Astrocyte (in vitro differentiated cells and primary cell): Measurements from ENCODE around the gene MAPKBP1. TPM values are rescaled to one million over a fixed set of nuclear protein-coding genes. Genes with fewer than 3 reads are reported as not detected.
"Not testable (repeated sequence)": the region's sequence is repeated elsewhere in the genome, so short reads cannot be mapped to it uniquely, and the experiment has no call there.

Experiments used
- DNase-seq: peaks from one replicate; pipeline ENCODE4 v3.0.0-alpha.2; 2010; ENCODE audit warnings: low read depth
- FAIRE-seq: peaks from 2 replicates; lab custom pipeline; 2011; peaks lifted over from hg19 to GRCh38; lab: Jason Lieb, UNC
- H2AFZ ChIP-seq: 2 replicates; pipeline ENCODE4 v1.6.0; 2012; ENCODE audit warnings: low read depth, low read length, inconsistent platforms
- H3K27ac ChIP-seq: 2 replicates; pipeline ENCODE4 v1.5.1; 2011; ENCODE audit warnings: low read depth, low read length, inconsistent platforms
- H3K27me3 ChIP-seq: 2 replicates; pipeline ENCODE4 v1.6.0; 2011; ENCODE audit warnings: low read length, inconsistent platforms; ENCODE audit not compliant: insufficient read depth
- H3K36me3 ChIP-seq: 2 replicates; pipeline ENCODE4 v1.5.1; 2011; ENCODE audit warnings: low read length, inconsistent platforms; ENCODE audit not compliant: insufficient read depth
- H3K4me1 ChIP-seq: 2 replicates; pipeline ENCODE4 v1.5.1; 2011; ENCODE audit warnings: low read length, inconsistent platforms; ENCODE audit not compliant: insufficient read depth
- H3K4me2 ChIP-seq: 2 replicates; pipeline ENCODE4 v1.6.0; 2012; ENCODE audit warnings: low read length, inconsistent platforms
- H3K4me3 ChIP-seq: 2 replicates; pipeline ENCODE4 v1.5.1; 2011; ENCODE audit warnings: low read depth, mild to moderate bottlenecking, low read length, inconsistent platforms; ENCODE audit not compliant: insufficient read depth
- H3K79me2 ChIP-seq: 2 replicates; pipeline ENCODE4 v1.6.0; 2012; ENCODE audit warnings: mild to moderate bottlenecking, low read length, inconsistent platforms; ENCODE audit not compliant: insufficient read depth
- H3K9ac ChIP-seq: 2 replicates; pipeline ENCODE4 v1.6.0; 2012; ENCODE audit warnings: mild to moderate bottlenecking, low read length, inconsistent platforms
- H3K9me3 ChIP-seq: 2 replicates; pipeline ENCODE4 v1.5.1; 2012; ENCODE audit warnings: low read depth, mild to moderate bottlenecking, low read length, inconsistent platforms; ENCODE audit not compliant: insufficient read depth
- H4K20me1 ChIP-seq: 2 replicates; pipeline ENCODE4 v1.6.0; 2012; ENCODE audit warnings: low read length, inconsistent platforms; ENCODE audit not compliant: insufficient read depth
- H3K27ac Mint-ChIP-seq: one replicate; pipeline ENCODE4 v1.8.0; 2021; ENCODE audit warnings: mild to moderate bottlenecking, mixed read lengths; ENCODE audit not compliant: unreplicated experiment
- H3K27me3 Mint-ChIP-seq: one replicate; pipeline ENCODE4 v1.8.0; 2021; ENCODE audit warnings: low read depth, mixed read lengths; ENCODE audit not compliant: unreplicated experiment
- H3K36me3 Mint-ChIP-seq: one replicate; pipeline ENCODE4 v1.8.0; 2021; ENCODE audit warnings: low read depth, mixed read lengths; ENCODE audit not compliant: unreplicated experiment
- H3K4me1 Mint-ChIP-seq: one replicate; pipeline ENCODE4 v1.8.0; 2021; ENCODE audit warnings: low read depth, mixed read lengths; ENCODE audit not compliant: unreplicated experiment
- H3K4me3 Mint-ChIP-seq: one replicate; pipeline ENCODE4 v1.8.0; 2021; ENCODE audit warnings: mild to moderate bottlenecking, moderate library complexity, mixed read lengths; ENCODE audit not compliant: unreplicated experiment
- H3K9me3 Mint-ChIP-seq: one replicate; pipeline ENCODE4 v1.8.0; 2021; ENCODE audit warnings: mild to moderate bottlenecking, mixed read lengths; ENCODE audit not compliant: unreplicated experiment
- EZH2 ChIP-seq: IDR thresholded peaks from 2 replicates; pipeline ENCODE4 v1.6.1; 2012; ENCODE audit warnings: mild to moderate bottlenecking, low read length, inconsistent platforms; ENCODE audit not compliant: insufficient read depth
- total RNA-seq: library from RNA; stranded (reverse); gene quantifications from 2 replicates; pipeline ENCODE4 v1.2.1, GENCODE V29; 2021
- TF ChIP-seq, protein P1 (sequence below): IDR thresholded peaks from 2 replicates; pipeline ENCODE4 v1.5.1; 2011; ENCODE audit warnings: low read depth, mild to moderate bottlenecking, inconsistent platforms, low read length, moderate library complexity; ENCODE audit not compliant: insufficient read depth

MAPKBP1 gene
- total RNA-seq, 1 donor from 2014 or later = 30.8 TPM

DNA sequence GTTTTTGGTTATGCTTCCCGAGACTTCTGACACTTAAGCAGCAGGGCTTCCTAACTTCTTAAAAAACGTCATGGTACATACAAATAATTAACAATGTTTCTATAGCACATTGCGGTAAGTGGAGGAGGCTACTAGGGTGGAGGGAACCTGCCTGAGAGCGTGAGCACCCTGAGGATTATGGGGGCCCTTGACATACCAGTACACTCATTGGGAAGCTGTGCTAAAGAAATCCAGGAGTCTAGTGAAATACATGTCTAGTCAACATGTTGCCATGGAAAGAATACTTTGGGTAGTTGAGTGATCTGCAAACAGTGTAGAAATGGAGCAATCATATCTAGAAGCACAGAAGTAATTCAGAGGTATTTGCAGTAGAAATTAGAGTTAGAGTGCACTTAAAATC is 39.2 kb upstream of the MAPKBP1 start:
- Mint-ChIP-seq H3K36me3 (peaks cover 11% of the 10 kb centered on the region), H3K4me1 (peaks cover 5% of the 10 kb centered on the region), H3K9me3 (no peaks in the 10 kb centered on the region), H3K4me3 (peak overlapping the region; percentile 50), H3K27me3 (no peaks in the 10 kb centered on the region), H3K27ac (no peak overlapping the region)
- Histone ChIP-seq H3K4me2 (no peak overlapping the region), H3K79me2 (peaks cover 3% of the 10 kb centered on the region), H3K9me3 (no peaks in the 10 kb centered on the region), H3K27me3 (no peaks in the 10 kb centered on the region), H4K20me1 (no peaks in the 10 kb centered on the region), H3K27ac (no peak overlapping the region), H3K4me1 (no peaks in the 10 kb centered on the region), H3K4me3 (no peak overlapping the region), H3K36me3 (peaks cover 21% of the 10 kb centered on the region), H3K9ac (no peak overlapping the region), H2AFZ (no peak overlapping the region)
- no peak for TF ChIP-seq EZH2
- TF ChIP-seq, protein P1, sequence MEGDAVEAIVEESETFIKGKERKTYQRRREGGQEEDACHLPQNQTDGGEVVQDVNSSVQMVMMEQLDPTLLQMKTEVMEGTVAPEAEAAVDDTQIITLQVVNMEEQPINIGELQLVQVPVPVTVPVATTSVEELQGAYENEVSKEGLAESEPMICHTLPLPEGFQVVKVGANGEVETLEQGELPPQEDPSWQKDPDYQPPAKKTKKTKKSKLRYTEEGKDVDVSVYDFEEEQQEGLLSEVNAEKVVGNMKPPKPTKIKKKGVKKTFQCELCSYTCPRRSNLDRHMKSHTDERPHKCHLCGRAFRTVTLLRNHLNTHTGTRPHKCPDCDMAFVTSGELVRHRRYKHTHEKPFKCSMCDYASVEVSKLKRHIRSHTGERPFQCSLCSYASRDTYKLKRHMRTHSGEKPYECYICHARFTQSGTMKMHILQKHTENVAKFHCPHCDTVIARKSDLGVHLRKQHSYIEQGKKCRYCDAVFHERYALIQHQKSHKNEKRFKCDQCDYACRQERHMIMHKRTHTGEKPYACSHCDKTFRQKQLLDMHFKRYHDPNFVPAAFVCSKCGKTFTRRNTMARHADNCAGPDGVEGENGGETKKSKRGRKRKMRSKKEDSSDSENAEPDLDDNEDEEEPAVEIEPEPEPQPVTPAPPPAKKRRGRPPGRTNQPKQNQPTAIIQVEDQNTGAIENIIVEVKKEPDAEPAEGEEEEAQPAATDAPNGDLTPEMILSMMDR = no peak
- FAIRE-seq (no peak), DNase-seq (no peak)

DNA sequence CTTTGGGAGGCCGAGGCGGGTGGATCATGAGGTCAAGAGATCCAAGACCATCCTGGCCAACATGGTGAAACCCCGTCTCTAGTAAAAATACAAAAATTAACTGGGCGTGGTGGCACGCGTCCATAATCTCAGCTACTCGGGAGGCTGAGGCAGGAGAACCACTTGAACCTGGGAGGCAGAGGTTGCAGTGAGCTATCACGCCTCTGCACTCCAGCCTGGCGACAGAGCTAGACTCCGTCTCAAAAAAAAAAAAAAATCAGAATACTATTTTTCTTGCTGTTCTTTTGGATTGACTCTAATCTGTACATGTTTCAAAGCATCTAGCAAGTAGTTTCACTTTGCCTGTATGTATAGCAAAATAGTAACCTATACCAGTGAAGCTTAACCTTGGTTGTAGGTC is 38.8 kb upstream of the MAPKBP1 start:
- not testable (repeated sequence) for H3K4me2 ChIP-seq, H3K27ac ChIP-seq, H3K4me3 ChIP-seq, FAIRE-seq, H3K4me1 Mint-ChIP-seq, H4K20me1 ChIP-seq, H3K27ac Mint-ChIP-seq, DNase-seq, H2AFZ ChIP-seq, H3K9ac ChIP-seq, H3K4me1 ChIP-seq, H3K9me3 ChIP-seq, H3K79me2 ChIP-seq, H3K27me3 Mint-ChIP-seq, H3K9me3 Mint-ChIP-seq, H3K27me3 ChIP-seq
- H3K4me3 Mint-ChIP-seq = peak overlapping the region; percentile 50
- peaks cover 11% of the 10 kb centered on the region for H3K36me3 Mint-ChIP-seq
- H3K36me3 ChIP-seq = peaks cover 22% of the 10 kb centered on the region

DNA sequence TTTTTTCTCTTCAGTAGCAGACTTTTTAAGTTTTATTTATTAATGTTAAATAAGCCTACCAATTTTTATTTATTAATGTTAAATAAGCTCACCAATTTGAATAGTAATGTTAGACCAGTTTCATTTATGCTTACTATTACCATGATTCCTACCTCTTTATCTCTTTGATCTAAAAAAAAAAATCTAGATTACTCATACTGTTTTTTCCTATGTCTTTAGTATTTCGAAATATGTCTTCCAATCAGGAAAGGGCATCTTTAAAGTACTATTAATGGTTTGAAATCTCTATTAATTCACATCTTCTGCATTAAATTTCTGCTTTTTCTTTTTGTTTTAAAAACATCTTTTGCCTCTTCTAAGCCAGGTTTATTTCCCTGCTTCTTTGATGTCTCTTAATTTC is 27.5 kb upstream of the MAPKBP1 start:
- H2AFZ ChIP-seq = no peak overlapping the region
- no peak overlapping the region for H3K4me3 ChIP-seq
- no peaks in the 10 kb centered on the region for H3K27me3 ChIP-seq
- peaks cover 20% of the 10 kb centered on the region for H3K36me3 ChIP-seq
- H3K9ac ChIP-seq = no peak overlapping the region
- FAIRE-seq = no peak
- peak; percentile 8 for DNase-seq
- no peak overlapping the region for H3K4me2 ChIP-seq
- TF ChIP-seq, protein P1 = no peak
- TF ChIP-seq EZH2 = no peak
- no peaks in the 10 kb centered on the region for H3K4me1 ChIP-seq
- H4K20me1 ChIP-seq = peaks cover 16% of the 10 kb centered on the region
- no peak overlapping the region for H3K27ac ChIP-seq
- no peak overlapping the region for H3K27ac Mint-ChIP-seq
- no peaks in the 10 kb centered on the region for H3K4me1 Mint-ChIP-seq
- H3K4me3 Mint-ChIP-seq = no peak overlapping the region
- H3K9me3 Mint-ChIP-seq = no peaks in the 10 kb centered on the region
- H3K9me3 ChIP-seq = no peaks in the 10 kb centered on the region
- H3K27me3 Mint-ChIP-seq = no peaks in the 10 kb centered on the region
- H3K79me2 ChIP-seq = no peaks in the 10 kb centered on the region
- peaks cover 25% of the 10 kb centered on the region for H3K36me3 Mint-ChIP-seq
